WTC11 (cell line): ENCODE data around the gene TNIK. TPM values are rescaled to one million over a fixed set of nuclear protein-coding genes. Genes with fewer than 3 reads are reported as not detected.

Experiments used
- ATAC-seq: fragments of 200-7000 bp; cut with Tn5 transposase; 2 replicates; pipeline ENCODE4 v1.10.0; 2021; ENCODE audit warnings: mild to moderate bottlenecking, moderate library complexity
- CTCF ChIA-PET: fragments of 300-600 bp; sonication (Branson Sonifier 250); formaldehyde crosslinking; loops from one replicate; lab custom pipeline; 2021; ENCODE audit warnings: antibody characterized with exemption; lab: Charles Lee
- POLR2A ChIA-PET: fragments of 350-600 bp; sonication (Branson Sonifier 250); formaldehyde crosslinking; loops from one replicate; lab custom pipeline; 2021; ENCODE audit warnings: antibody characterized with exemption; lab: Charles Lee
- DNase-seq: peaks from one replicate; pipeline ENCODE4 v3.0.0; 2021; ENCODE audit warnings: low spot score
- H3K27ac Mint-ChIP-seq: 2 replicates; pipeline ENCODE4 v1.8.0; 2021; ENCODE audit warnings: mixed read lengths
- H3K27me3 Mint-ChIP-seq: 2 replicates; pipeline ENCODE4 v1.8.0; 2021; ENCODE audit warnings: low read depth, mild to moderate bottlenecking, moderate library complexity, mixed read lengths
- H3K36me3 Mint-ChIP-seq: 2 replicates; pipeline ENCODE4 v1.8.0; 2021; ENCODE audit warnings: mixed read lengths
- H3K4me1 Mint-ChIP-seq: 2 replicates; pipeline ENCODE4 v1.8.0; 2022; ENCODE audit warnings: mixed read lengths
- H3K4me3 Mint-ChIP-seq: 2 replicates; pipeline ENCODE4 v1.8.0; 2021; ENCODE audit warnings: mild to moderate bottlenecking, moderate library complexity, mixed read lengths
- H3K9me3 Mint-ChIP-seq: 2 replicates; pipeline ENCODE4 v1.8.0; 2021; ENCODE audit warnings: mixed read lengths
- ATF1 ChIP-seq: sonication (generic); formaldehyde crosslinking; IDR thresholded peaks from 2 replicates; pipeline ENCODE4 v1.8.1; 2023; ENCODE audit warnings: mild to moderate bottlenecking, moderate library complexity, missing genetic modification reagents
- ATF2 ChIP-seq: sonication (generic); formaldehyde crosslinking; IDR thresholded peaks from 2 replicates; pipeline ENCODE4 v1.8.1; 2022; ENCODE audit warnings: low read depth, missing genetic modification reagents, borderline replicate concordance
- CREB1 ChIP-seq: sonication (generic); formaldehyde crosslinking; IDR thresholded peaks from 2 replicates; pipeline ENCODE4 v1.8.0; 2023; ENCODE audit warnings: mild to moderate bottlenecking, missing genetic modification reagents
- E2F1 ChIP-seq: sonication (generic); formaldehyde crosslinking; IDR thresholded peaks from 2 replicates; pipeline ENCODE4 v1.8.0; 2022; ENCODE audit warnings: mild to moderate bottlenecking, missing genetic modification reagents
- E2F5 ChIP-seq: sonication (generic); formaldehyde crosslinking; IDR thresholded peaks from 2 replicates; pipeline ENCODE4 v1.8.1; 2022; ENCODE audit warnings: mild to moderate bottlenecking, moderate library complexity, missing genetic modification reagents
- ETV6 ChIP-seq: sonication (generic); formaldehyde crosslinking; IDR thresholded peaks from 2 replicates; pipeline ENCODE4 v1.8.1; 2022; ENCODE audit warnings: mild to moderate bottlenecking, missing genetic modification reagents
- FOXP1 ChIP-seq: sonication (generic); formaldehyde crosslinking; IDR thresholded peaks from 2 replicates; pipeline ENCODE4 v1.8.0; 2022; ENCODE audit warnings: missing genetic modification reagents, mild to moderate bottlenecking, moderate library complexity, borderline replicate concordance
- MAX ChIP-seq: sonication (generic); formaldehyde crosslinking; IDR thresholded peaks from 2 replicates; pipeline ENCODE4 v1.8.0; 2022; ENCODE audit warnings: mild to moderate bottlenecking, missing genetic modification reagents
- MYBL2 ChIP-seq: sonication (generic); formaldehyde crosslinking; IDR thresholded peaks from 2 replicates; pipeline ENCODE4 v1.8.1; 2023; ENCODE audit warnings: mild to moderate bottlenecking, moderate library complexity, missing genetic modification reagents
- NFE2L1 ChIP-seq: sonication (generic); formaldehyde crosslinking; IDR thresholded peaks from 2 replicates; pipeline ENCODE4 v1.8.1; 2023; ENCODE audit warnings: missing genetic modification reagents
- NR1H2 ChIP-seq: sonication (generic); formaldehyde crosslinking; IDR thresholded peaks from 2 replicates; pipeline ENCODE4 v1.9.0; 2021; ENCODE audit warnings: mild to moderate bottlenecking, moderate library complexity, missing genetic modification reagents
- NR2C2 ChIP-seq: sonication (generic); formaldehyde crosslinking; IDR thresholded peaks from 2 replicates; pipeline ENCODE4 v1.8.0; 2022; ENCODE audit warnings: mild to moderate bottlenecking, missing genetic modification reagents
- PRRX2 ChIP-seq: fragments of 250-450 bp; sonication (Bioruptor Pico); IDR thresholded peaks from 2 replicates; pipeline ENCODE4 v1.8.0; 2021; ENCODE audit warnings: mild to moderate bottlenecking
- ZNF219 ChIP-seq: sonication (generic); formaldehyde crosslinking; IDR thresholded peaks from 2 replicates; pipeline ENCODE4 v1.8.0; 2023; ENCODE audit warnings: missing genetic modification reagents, mild to moderate bottlenecking, borderline replicate concordance
- ZNF232 ChIP-seq: sonication (generic); formaldehyde crosslinking; IDR thresholded peaks from 2 replicates; pipeline ENCODE4 v1.8.0; 2022; ENCODE audit warnings: mild to moderate bottlenecking, missing genetic modification reagents
- ZNF263 ChIP-seq: sonication (generic); formaldehyde crosslinking; IDR thresholded peaks from 2 replicates; pipeline ENCODE4 v1.8.1; 2022; ENCODE audit warnings: low read depth, mild to moderate bottlenecking, moderate library complexity, missing genetic modification reagents
- ZNF281 ChIP-seq: sonication (generic); formaldehyde crosslinking; IDR thresholded peaks from 2 replicates; pipeline ENCODE4 v1.8.0; 2023; ENCODE audit warnings: mild to moderate bottlenecking, missing genetic modification reagents
- ZNF396 ChIP-seq: fragments of 250-450 bp; sonication (Bioruptor Pico); IDR thresholded peaks from 2 replicates; pipeline ENCODE4 v1.8.0; 2021; ENCODE audit warnings: mild to moderate bottlenecking, moderate library complexity, borderline replicate concordance
- ZNF416 ChIP-seq: fragments of 250-450 bp; sonication (Bioruptor Pico); IDR thresholded peaks from 2 replicates; pipeline ENCODE4 v1.9.0; 2021; ENCODE audit warnings: mild to moderate bottlenecking, inconsistent platforms
- total RNA-seq: library from RNA; stranded (reverse); gene quantifications from 3 replicates; pipeline ENCODE4 v1.2.3, GENCODE V29; 2021

TNIK gene
- total RNA-seq, 1 experiment from 2014 or later, result 50.3 TPM

GRCh38 chr3:171374661-171375285, 85.4 kb downstream of the TNIK start:
- H3K9me3 Mint-ChIP-seq, result no peaks in the 10 kb centered on the region
- no peak overlapping the region for H3K27ac Mint-ChIP-seq
- no peak for ATAC-seq
- ChIA-PET CTCF (interaction anchor here (0.7 to 2.6 kb wide), 2 partner anchors 71 to 79 kb away, joined by 3 to 9 read pairs; no protein-coding TSS in a partner anchor), POLR2A (no interaction called here)
- DNase-seq, result no peak
- peaks cover 54% of the 10 kb centered on the region for H3K4me1 Mint-ChIP-seq
- H3K4me3 Mint-ChIP-seq, result no peak overlapping the region
- no peaks in the 10 kb centered on the region for H3K27me3 Mint-ChIP-seq
- no peak for TF ChIP-seq ATF2
- TF ChIP-seq PRRX2 (CRISPR knock-in tag), result no peak
- no peak for TF ChIP-seq ZNF281 (CRISPR knock-in tag)
- TF ChIP-seq ZNF232, result no peak
- TF ChIP-seq E2F1 (CRISPR knock-in tag), result no peak
- no peaks in the 10 kb centered on the region for H3K36me3 Mint-ChIP-seq

GRCh38 chr3:171374260-171374659, 85.9 kb downstream of the TNIK start:
- no peaks in the 10 kb centered on the region for H3K9me3 Mint-ChIP-seq
- DNase-seq (no peak), ATAC-seq (no peak)
- TF ChIP-seq NFE2L1 (CRISPR knock-in tag) (no peak), ATF1 (CRISPR knock-in tag) (no peak), ETV6 (CRISPR knock-in tag) (no peak), MYBL2 (no peak), ATF2 (no peak), NR2C2 (CRISPR knock-in tag) (no peak), CREB1 (CRISPR knock-in tag) (no peak), E2F5 (CRISPR knock-in tag) (no peak), ZNF263 (CRISPR knock-in tag) (no peak), MAX (CRISPR knock-in tag) (no peak), ZNF219 (CRISPR knock-in tag) (no peak), ZNF396 (no peak), NR1H2 (no peak), FOXP1 (CRISPR knock-in tag) (no peak), ZNF416 (CRISPR knock-in tag) (no peak)
- peaks cover 51% of the 10 kb centered on the region for H3K4me1 Mint-ChIP-seq
- no peaks in the 10 kb centered on the region for H3K36me3 Mint-ChIP-seq
- no peaks in the 10 kb centered on the region for H3K27me3 Mint-ChIP-seq
- H3K27ac Mint-ChIP-seq, result no peak overlapping the region
- no peak overlapping the region for H3K4me3 Mint-ChIP-seq
- POLR2A ChIA-PET, result no interaction called here
- CTCF ChIA-PET, result interaction anchor here (2.6 kb wide), 1 partner anchor 79 kb away, joined by 9 read pairs; no protein-coding TSS in a partner anchor
